ENCODE measurements around the gene SEC24C.

DNA sequence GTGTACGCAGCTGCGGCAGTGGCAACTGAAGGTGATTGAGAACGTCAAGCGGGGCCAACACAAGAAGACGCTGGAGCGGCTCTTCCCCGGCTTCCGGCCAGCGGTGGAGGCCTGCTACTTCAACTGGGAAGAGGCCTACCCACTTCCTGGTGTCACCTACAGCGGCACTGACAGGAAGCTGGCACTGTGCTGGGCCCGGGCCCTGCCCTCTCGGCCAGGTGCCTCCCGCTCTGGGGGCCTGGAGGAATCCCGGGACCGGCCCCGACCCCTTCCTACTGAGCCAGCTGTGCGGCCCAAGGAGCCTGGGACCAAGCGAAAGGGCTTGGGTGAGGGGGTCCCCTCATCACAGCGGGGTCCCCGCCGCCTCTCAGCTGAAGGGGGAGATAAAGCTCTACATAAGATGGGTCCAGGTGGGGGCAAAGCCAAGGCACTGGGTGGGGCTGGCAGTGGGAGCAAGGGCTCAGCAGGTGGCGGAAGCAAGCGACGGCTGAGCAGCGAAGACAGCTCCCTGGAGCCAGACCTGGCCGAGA, 47.8 kb downstream of the SEC24C start:
- TF ChIP-seq BHLHE40 (IDR thresholded peaks at IDR 0.05; ENCODE audit: borderline replicate concordance), result no peak
- no peak for TF ChIP-seq L3MBTL2 (conservative IDR thresholded peaks at IDR 0.05)
- no peak for TF ChIP-seq FOXM1 (IDR thresholded peaks at IDR 0.05; ENCODE audit: borderline replicate concordance)
- no peak for TF ChIP-seq SUZ12 (IDR thresholded peaks at IDR 0.05)
- no peak for TF ChIP-seq ARNT (IDR thresholded peaks at IDR 0.05)
- TF ChIP-seq LEF1 (IDR thresholded peaks at IDR 0.05; ENCODE audit: borderline replicate concordance), result no peak
- TF ChIP-seq ELF4 (IDR thresholded peaks at IDR 0.05), result no peak
- no peak for TF ChIP-seq TARDBP (IDR thresholded peaks at IDR 0.05)
- TF ChIP-seq FOXK2 (IDR thresholded peaks at IDR 0.05), result no peak
- TF ChIP-seq HDGF (IDR thresholded peaks at IDR 0.05; ENCODE audit: borderline replicate concordance), result no peak
- TF ChIP-seq NFRKB (IDR thresholded peaks at IDR 0.05), result no peak
